T-helper 22 cell (primary cell): ENCODE measurements around the gene CST8.

Experiments used
- DNase-seq: peaks from one replicate; pipeline ENCODE4 v3.0.0-alpha.2; 2020; ENCODE audit warnings: low read depth

Gene CST8

GRCh38 chr20:23476015-23476754, 14.7 kb upstream of the CST8 start:
- DNase-seq: no peak

- DNase-seq: no peak
These were observed 13.7 kb upstream of the CST8 start for GRCh38 chr20:23477223-23477622.

- DNase-seq: no peak
These were observed 11.9 kb upstream of the CST8 start for GRCh38 chr20:23479043-23479442.

GRCh38 chr20:23482138-23482537, 8.8 kb upstream of the CST8 start:
- no peak for DNase-seq

GRCh38 chr20:23484081-23484480, 6.8 kb upstream of the CST8 start:
- DNase-seq: no peak

GRCh38 chr20:23488470-23488869, 2.4 kb upstream of the CST8 start:
- DNase-seq: no peak

- DNase-seq: no peak
These were observed 1.9 kb upstream of the CST8 start for GRCh38 chr20:23488996-23489395.

- no peak for DNase-seq
These were observed 1.4 kb downstream of the CST8 start for GRCh38 chr20:23492292-23492691.

GRCh38 chr20:23493172-23493772, 2.4 kb downstream of the CST8 start:
- no peak for DNase-seq

GRCh38 chr20:23497536-23497935, 6.6 kb downstream of the CST8 start:
- DNase-seq: no peak

- no peak for DNase-seq
These were observed 11.0 kb downstream of the CST8 start for GRCh38 chr20:23501926-23502325.

GRCh38 chr20:23503649-23504048, 12.7 kb downstream of the CST8 start:
- no peak for DNase-seq

GRCh38 chr20:23507346-23507745, 16.4 kb downstream of the CST8 start:
- no peak for DNase-seq

GRCh38 chr20:23508449-23509229, 17.7 kb downstream of the CST8 start:
- DNase-seq: no peak

GRCh38 chr20:23509247-23509913, 18.5 kb downstream of the CST8 start:
- no peak for DNase-seq

- no peak for DNase-seq
These were observed 19.2 kb downstream of the CST8 start for GRCh38 chr20:23510000-23510590.

GRCh38 chr20:23513164-23513563, 22.2 kb downstream of the CST8 start:
- DNase-seq: no peak

GRCh38 chr20:23514848-23515247, 23.9 kb downstream of the CST8 start:
- no peak for DNase-seq

- DNase-seq: no peak
These were observed 24.5 kb downstream of the CST8 start for GRCh38 chr20:23515250-23515939.

GRCh38 chr20:23517719-23518118, 26.8 kb downstream of the CST8 start:
- DNase-seq: no peak

- no peak for DNase-seq
These were observed 28.6 kb downstream of the CST8 start for GRCh38 chr20:23519556-23519955.

GRCh38 chr20:23520185-23520584, 29.3 kb downstream of the CST8 start:
- no peak for DNase-seq
